ENCODE data around the gene TAF3.

The TAF3 gene

DNA sequence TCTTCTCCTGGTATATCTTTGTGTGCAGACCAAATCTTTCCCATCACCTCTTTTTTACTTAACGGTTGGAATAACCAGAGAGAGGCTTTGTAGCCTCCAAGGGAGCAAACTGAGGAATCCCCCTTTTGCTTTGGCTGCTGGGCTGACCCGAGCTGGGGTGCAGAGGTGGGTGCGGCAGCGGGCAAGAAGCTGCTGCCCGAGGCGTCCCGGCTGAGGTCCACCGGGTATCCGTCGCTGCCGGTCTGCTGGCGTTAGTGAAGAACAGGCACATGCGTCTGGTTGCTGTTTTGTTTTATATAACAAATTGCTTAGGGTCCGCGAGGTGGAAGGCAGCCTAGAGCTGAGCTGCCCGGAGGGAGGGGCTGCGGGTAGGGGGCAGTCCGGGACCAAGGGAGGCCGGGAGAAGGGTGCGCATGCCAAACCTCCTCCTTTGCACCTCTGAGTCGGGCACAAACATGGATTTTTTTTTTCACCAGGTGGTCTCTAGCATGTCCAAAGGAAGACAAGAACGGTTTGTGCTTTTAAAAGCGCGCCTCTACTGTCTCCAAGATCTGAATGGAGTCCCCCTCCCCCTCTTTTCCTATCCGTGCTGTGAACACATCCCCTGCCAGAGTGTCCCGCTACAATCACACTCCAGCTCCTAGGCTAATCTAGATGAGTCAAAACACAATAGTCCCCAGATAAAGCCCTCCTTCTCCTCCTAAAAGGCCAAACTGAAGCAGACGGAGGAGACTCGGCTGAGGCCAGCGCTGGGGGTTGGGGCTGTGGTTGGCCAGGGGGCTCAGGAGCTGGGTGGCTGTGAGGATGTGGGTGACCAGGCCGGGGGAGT, 229.4 kb downstream of the TAF3 start:
- no peak for DNase-seq (ENCODE audit: low spot score)

GRCh38 chr10:8048281-8049008, 230.1 kb downstream of the TAF3 start:
- no peak for DNase-seq (ENCODE audit: low spot score)

- no peak for DNase-seq (ENCODE audit: low spot score)
Observed at GRCh38 chr10:8049045-8049864, 230.9 kb downstream of the TAF3 start.

DNA sequence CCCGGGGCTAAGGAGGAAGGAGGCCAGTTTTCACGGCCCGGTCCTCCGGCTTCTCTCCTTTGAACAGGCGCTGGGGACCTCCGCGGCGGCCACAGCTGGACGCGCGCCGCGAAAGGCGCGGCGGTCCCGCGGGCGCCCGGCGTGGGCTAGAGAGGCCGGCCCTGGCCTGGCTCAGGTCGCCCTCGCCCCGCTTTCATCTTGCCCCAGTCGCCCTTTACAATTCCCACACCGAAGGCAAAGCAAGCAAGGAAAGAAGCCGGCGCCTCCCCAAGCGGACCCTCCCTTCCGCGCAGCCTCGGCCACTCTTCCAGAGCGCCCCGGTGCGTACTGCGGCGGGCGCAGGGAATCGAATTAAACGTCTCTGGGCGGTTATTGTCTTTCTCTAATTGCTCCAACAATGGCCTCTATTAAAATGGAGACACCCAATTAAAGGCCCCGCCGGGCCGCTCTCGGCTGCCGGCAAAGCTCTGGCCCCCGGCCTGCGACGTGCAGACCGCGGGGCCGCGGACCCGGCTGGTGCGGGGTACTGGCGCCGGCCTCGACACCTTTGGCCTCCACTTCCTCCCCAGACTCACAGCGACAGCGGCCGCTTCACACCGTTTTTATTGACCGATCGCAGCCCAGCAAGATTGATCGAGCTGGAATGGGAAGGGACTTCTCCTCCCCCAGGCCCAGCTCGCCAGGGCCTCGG, 231.7 kb downstream of the TAF3 start:
- DNase-seq (ENCODE audit: low spot score) = no peak

- no peak for DNase-seq (ENCODE audit: low spot score)
Observed at GRCh38 chr10:8050556-8051108, 232.3 kb downstream of the TAF3 start.

DNA sequence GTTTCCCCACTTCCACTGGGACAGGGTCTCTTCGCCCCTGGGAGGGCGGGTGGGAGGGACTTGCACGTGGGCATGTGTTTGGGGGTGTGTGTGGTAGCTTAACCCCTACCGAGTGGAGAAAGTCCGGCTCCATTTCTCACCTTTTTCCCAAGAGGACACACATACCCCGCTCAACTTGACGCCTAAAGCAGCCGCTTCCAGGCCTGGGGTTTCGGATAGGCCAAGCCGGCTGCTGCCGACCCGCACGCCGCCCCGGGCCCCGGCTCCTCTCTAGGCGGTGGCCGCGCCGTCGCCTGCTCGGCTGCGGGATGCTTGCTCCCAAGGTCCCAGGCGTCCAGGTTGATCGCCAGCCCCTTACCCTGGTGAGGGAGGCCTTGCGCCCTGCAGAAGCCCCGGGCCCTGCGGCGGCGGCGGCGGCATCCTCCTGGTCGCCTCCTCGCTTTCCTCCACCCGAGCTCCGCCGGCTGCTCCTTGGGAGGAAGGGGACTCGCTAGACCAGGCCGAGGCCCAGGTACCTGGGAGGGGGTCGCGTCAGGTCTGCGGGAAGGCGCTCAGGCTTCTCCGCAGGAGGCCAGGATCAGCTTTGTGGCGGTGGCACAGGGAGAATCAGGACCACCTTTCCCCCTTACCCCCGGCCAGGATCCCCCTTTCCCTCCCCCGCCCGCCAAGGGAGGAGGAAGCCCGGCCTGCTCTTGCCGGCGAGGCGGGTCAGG, 233.0 kb downstream of the TAF3 start:
- DNase-seq (ENCODE audit: low spot score) = no peak

DNA sequence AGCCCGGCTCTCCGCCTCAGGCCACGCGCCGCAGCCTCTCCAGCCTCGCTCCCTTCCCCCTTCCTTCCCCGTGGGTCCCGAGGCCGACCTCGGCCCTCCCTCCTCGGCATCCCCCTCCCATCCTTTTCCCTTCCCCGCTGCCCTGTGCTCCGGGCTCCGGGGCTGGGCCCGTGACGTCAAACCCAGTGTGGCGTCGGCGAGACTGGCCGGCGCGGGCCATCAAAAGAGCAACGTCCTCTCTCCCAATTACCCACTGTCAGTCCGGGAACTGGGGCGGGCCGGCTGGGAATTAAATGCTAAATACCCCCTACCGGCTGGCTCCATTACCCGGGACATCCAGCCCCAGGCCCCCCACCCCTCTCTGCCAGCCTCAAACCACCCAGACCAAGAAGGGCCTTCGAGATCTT, 233.5 kb downstream of the TAF3 start:
- no peak for DNase-seq (ENCODE audit: low spot score)

DNA sequence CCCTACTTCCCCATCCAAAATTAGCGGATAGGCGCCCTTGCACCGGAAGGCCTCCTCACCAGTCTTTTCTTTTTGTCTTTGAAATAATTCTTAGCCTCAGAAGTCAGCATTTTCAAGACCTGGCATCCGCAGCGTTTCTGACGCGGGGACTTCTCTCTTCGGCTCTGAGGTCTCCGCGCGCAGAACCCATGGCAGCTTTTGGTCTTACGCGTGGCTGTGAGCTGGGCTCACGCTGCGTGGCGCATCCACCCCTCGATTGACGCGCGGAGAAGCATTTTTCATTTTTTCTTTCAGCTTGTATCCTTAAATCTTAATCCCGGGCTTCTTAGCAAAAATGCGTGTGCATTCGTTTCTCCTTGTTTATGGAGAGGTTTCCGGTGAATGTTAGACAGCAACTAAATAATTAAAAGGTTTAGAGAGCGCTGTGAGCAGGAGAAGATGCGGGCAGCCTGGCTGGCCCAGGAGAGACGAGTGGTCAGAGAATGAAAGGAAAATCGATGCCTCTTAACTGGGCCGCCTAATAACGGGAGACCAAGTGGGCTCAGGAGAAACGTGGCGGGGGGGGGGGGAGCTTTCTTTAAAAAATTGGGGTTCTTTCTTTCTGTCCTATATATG, 234.1 kb downstream of the TAF3 start:
- DNase-seq (ENCODE audit: low spot score) = no peak

- DNase-seq (ENCODE audit: low spot score) = no peak
Observed at GRCh38 chr10:8052956-8053445, 234.7 kb downstream of the TAF3 start.

- peak; percentile 71 for DNase-seq (ENCODE audit: low spot score)
Observed at GRCh38 chr10:8053446-8054243, 235.3 kb downstream of the TAF3 start.

GRCh38 chr10:8054244-8054493, 235.9 kb downstream of the TAF3 start:
- DNase-seq (ENCODE audit: low spot score) = no peak

GRCh38 chr10:8054494-8055407, 236.4 kb downstream of the TAF3 start, which contains the start of gene GATA3:
TSS of gene GATA3 (plus strand) at chr10:8054688. CDS start at chr10:8055656, 968 bp downstream.
- no peak for DNase-seq (ENCODE audit: low spot score)

GRCh38 chr10:8055420-8056349, 237.4 kb downstream of the TAF3 start:
- DNase-seq (ENCODE audit: low spot score) = no peak

- DNase-seq (ENCODE audit: low spot score) = no peak
Observed at GRCh38 chr10:8056378-8056777, 238.1 kb downstream of the TAF3 start.

DNA sequence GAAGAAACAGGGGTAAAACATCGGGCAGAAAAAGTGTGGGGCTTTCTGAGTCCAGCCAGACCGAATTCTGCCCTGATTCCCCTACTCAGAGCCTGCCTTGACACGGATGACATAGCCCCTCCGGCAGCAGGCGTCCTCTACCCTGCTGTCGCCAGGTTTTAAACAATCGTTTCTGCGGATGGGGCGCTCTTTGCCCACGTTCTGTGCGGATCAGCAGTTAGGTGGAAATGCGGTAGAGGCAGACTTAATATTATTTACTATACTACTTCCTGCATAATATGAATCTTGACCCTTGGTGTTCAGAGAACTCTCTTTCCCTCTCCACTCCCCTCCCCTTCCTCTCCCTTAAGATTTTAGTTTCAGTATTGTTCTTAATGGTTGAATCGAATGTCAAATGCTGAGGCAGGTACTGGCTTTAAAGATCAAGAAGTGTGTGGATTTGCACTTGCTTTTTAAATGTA, 238.6 kb downstream of the TAF3 start:
- no peak for DNase-seq (ENCODE audit: low spot score)

DNA sequence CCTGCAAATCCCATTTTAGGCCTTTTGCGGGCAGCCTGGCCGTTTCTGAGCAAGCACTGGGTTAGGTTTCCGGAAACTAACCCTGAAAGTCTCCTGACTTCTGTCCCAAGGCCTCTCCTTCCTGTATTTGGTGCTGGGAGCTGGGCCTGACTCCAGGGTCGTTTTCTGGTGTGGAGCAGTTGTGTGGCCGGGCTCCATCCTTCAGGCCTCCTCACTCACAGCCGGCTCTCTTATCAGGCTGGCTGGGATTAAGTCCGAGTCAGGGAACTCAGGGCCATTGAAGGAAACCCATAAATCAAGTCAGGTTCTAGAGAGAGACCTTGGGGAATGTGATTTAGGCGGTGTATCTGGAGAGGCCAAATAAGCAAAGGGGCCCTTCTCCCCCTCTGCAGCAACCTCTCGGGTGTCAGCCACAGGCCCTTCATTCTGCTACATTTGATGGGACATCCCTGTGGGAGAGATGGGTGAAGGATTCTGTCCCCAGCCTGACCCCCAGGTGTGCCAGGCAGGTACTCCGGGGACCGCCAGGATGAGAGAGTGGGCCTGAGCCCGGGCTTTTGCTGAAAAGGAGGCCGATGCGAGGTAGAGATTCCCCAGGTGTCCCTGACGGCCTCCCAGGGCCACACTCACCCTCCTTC, 239.4 kb downstream of the TAF3 start:
- DNase-seq (ENCODE audit: low spot score) = no peak
